LNCaP clone FGC (cell line): ENCODE data around the gene SKAP2.
A peak's percentile ranks its signal among the peaks of the same experiment; 100 is the strongest.

ENCODE experiments used
- DNase-seq: peaks from one replicate; pipeline ENCODE4 v3.0.0-alpha.2; 2011; ENCODE audit warnings: low read depth
- H3K4me3 ChIP-seq: 2 replicates; pipeline ENCODE4 v1.5.1; 2011; ENCODE audit warnings: mild to moderate bottlenecking, low read depth, low read length, control low read depth
- TF ChIP-seq, protein P1 (sequence below): IDR thresholded peaks from 2 replicates; pipeline ENCODE4 v1.5.1; 2012; ENCODE audit warnings: mild to moderate bottlenecking; ENCODE audit not compliant: control insufficient read depth, insufficient read depth; ENCODE audit errors: extremely low read depth

Gene SKAP2

DNA sequence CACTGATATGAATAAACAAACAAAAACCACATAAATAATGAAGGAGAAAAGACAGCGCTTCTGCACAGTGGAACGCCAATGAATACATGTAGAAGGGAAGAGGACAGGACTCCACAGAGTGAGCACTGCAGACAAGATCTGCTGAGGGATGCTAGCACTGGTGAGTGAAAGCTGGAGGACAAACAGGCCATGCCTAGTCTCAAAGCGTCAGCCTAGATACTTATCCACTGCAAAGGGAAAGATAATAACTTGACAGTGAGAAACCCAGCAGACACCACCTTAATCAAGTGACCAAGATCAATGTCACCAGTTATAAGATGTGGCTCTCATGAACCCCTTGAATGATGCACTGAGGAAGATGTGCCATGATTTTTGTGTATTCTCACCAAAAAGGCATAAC, 227.6 kb downstream of the SKAP2 start:
- H3K4me3 ChIP-seq: no peak overlapping the region
- DNase-seq: no peak
- TF ChIP-seq, protein P1, sequence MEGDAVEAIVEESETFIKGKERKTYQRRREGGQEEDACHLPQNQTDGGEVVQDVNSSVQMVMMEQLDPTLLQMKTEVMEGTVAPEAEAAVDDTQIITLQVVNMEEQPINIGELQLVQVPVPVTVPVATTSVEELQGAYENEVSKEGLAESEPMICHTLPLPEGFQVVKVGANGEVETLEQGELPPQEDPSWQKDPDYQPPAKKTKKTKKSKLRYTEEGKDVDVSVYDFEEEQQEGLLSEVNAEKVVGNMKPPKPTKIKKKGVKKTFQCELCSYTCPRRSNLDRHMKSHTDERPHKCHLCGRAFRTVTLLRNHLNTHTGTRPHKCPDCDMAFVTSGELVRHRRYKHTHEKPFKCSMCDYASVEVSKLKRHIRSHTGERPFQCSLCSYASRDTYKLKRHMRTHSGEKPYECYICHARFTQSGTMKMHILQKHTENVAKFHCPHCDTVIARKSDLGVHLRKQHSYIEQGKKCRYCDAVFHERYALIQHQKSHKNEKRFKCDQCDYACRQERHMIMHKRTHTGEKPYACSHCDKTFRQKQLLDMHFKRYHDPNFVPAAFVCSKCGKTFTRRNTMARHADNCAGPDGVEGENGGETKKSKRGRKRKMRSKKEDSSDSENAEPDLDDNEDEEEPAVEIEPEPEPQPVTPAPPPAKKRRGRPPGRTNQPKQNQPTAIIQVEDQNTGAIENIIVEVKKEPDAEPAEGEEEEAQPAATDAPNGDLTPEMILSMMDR: no peak

DNA sequence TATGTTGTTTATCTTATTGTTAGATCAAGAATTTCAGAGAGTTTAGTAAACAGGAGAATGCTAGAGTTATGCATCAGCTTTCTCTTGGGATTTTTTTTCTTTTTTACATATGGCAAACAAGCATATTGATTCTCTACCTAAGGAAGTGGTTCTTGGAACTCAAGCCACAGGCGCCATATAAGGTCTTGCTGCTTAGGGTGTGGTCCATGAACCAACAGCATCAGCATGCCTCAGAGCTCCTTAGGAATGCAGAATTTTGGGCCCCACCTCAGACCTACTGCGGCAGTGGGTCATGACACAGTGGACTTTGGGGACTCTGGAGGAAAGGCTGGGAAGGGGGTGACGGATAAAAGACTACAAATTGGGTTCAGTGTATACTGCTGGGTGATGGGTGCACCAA, 230.8 kb downstream of the SKAP2 start:
- DNase-seq: no peak
- TF ChIP-seq, protein P1: no peak
- H3K4me3 ChIP-seq: no peak overlapping the region

DNA sequence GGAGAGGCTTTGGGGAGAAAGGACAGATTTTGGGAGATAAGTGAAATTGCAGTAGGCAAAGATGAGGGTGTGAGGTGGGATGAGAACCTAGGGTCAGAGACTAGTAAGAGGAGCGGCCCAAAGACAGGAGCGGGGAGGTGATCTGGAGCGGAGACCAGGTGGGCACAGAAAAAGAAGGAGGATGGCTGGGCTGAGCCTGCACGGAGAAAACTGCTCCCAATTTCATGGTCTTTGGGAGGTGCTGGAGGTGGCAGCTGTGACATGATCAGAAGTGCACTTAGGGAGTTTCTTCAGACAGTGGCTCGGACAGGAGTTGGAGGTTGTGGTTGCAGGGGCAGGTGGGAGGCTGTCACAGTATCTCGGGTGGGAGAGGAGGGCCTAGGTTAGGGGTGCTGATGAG, 232.8 kb downstream of the SKAP2 start:
- TF ChIP-seq, protein P1: no peak
- no peak for DNase-seq
- H3K4me3 ChIP-seq: no peak overlapping the region

DNA sequence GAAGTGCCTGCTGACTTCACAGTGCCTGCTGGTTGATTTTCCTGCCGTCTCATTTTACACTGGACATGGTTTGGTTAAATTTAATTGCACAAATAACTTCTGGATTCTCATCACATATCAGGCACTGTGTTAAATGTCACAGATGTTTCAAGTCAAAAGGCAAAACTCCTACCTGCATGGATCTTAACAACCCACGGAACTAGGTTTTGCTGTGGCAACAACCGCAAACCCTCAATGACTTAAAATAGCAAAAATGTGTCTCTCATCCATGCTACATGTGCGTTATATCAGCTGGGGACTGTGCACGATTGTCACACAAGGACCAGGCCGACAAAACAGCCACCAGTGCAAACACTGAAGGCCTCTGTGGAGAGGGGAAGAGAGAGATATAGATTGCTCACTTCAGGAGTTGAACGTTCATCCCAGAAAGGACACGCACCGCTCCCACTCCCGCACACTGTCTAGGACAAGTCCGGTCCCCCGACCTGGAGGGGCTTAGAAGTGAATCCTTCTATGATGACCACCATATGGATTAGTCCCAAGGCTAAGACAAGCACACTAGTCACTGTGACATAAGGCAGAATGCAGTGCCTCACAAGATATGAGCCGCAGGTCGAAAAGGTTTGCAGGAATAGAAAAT, 233.3 kb downstream of the SKAP2 start:
- no peak for DNase-seq
- TF ChIP-seq, protein P1: no peak

DNA sequence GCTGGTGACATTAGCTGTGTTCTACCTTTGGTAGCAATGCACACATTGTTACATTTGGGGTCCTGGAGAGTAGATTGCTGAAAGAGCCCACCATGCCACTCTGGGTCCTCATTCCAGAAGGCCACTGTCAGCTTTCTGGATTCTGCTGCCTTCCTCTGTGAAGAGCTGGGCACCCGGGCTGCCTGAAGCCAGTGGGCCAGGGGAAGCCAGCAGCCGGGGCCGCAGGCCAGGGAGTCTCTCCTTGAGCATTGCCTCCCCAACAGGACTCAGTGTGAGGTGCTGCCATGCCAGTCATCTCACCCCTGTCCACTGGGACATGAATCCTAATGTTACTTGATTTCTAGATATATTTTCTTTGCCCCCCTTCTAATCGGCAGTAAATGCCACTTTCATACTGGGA, 234.0 kb downstream of the SKAP2 start:
- H3K4me3 ChIP-seq: no peak overlapping the region
- TF ChIP-seq, protein P1: no peak
- DNase-seq: no peak

More for the DNA sequence above, 233.3 kb downstream of the SKAP2 start:
- H3K4me3 ChIP-seq: no peak overlapping the region

DNA sequence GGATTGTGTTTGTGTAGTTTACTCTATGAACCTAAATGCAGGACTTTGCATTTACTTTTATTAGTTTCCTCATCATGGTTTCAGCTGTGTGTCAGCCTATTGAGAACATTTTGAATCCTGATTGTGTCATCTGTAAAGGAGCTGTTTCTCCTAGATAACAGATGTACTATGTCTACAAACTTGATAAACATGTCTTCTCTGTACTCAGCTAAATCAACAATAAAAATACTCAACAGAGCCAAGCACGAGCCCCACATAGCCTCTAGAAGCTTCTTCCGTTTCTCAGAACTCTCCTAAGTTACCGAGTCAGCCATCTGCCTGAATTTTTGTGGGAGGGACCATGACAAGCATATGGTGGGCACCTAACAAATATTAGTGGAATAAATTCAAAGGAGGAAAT, 234.7 kb downstream of the SKAP2 start:
- no peak overlapping the region for H3K4me3 ChIP-seq
- TF ChIP-seq, protein P1: no peak
- peak; percentile 56 for DNase-seq

DNA sequence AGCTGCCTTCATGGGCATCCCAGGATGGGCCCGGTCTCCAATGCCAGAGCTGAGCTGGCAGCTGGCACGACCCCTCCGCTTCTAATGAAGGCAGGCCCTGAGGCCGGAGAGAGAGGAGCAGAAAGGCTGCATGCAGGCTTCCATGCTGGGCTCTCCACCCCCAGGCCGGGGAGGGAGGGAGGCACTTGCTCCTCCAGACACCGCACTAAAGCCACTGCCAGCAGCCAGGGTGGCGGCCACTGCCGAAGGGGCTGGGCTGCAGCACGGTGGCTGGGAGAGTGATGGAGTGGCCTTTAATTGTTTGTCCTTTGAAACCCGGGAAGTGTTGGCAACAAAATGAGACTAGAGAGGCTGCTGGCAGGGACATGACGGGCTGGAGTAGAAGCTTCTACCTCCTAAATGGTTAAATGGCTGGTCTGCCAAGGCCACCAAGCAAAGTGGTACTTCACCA, 236.5 kb downstream of the SKAP2 start:
- TF ChIP-seq, protein P1: no peak
- no peak overlapping the region for H3K4me3 ChIP-seq
- DNase-seq: no peak
